HCT116 (cell line): Measurements from ENCODE around the gene RANBP1. TPM values are rescaled to one million over a fixed set of nuclear protein-coding genes. Genes with fewer than 3 reads are reported as not detected.

Experiments
- ATAC-seq: fragments of 200-7000 bp; cut with Tn5 transposase; 2 replicates; pipeline ENCODE4 v1.9.1; 2020; ENCODE audit warnings: mild to moderate bottlenecking, moderate library complexity
- BruUV-seq: library from RNA; stranded (reverse); fragments of 400-500 nt; replicated peaks from 2 replicates; lab custom pipeline; 2021; lab: Mats Ljungman, UMichigan
- CTCF ChIA-PET: fragments of 300-600 bp; sonication (Branson Sonifier 250); formaldehyde crosslinking; loops from one replicate; lab custom pipeline; 2021; ENCODE audit warnings: antibody characterized with exemption; lab: Charles Lee
- POLR2A ChIA-PET: fragments of 300-600, 350-600 bp; sonication (Branson Sonifier 250); formaldehyde crosslinking; loops from one replicate; lab custom pipeline; 2021; ENCODE audit warnings: antibody characterized with exemption; lab: Charles Lee
- RAD21 ChIA-PET, 2 experiments: fragments of 300-600 bp; sonication (Branson Sonifier 250); formaldehyde crosslinking; loops; one replicate each; lab custom pipeline; 2023; ENCODE audit warnings: low total read pairs in 2 of 2; ENCODE audit not compliant: uncharacterized antibody in 2 of 2, unreplicated experiment in 2 of 2, low non-redundant PET in 1 of 2; lab: Charles Lee
- DNase-seq: peaks from one replicate; pipeline ENCODE4 v3.0.0-alpha.2; 2010; ENCODE audit warnings: low read depth, low spot score
- H2AFZ ChIP-seq: fragments of 200-600 bp; shearing (Covaris generic), sonication (generic); 2 replicates; pipeline ENCODE4 v1.6.1; 2017; ENCODE audit warnings: low read depth, mixed run types, mixed read lengths, antibody characterized with exemption, low read length; ENCODE audit not compliant: poor library complexity, severe bottlenecking
- H3K27ac ChIP-seq: 2 replicates; pipeline ENCODE4 v1.5.1; 2012; ENCODE audit warnings: low read depth, low read length
- H3K27me3 ChIP-seq: fragments of 200-600 bp; sonication (generic); 2 replicates; pipeline ENCODE4 v1.6.1; 2016; ENCODE audit warnings: mixed run types, low read length, mixed read lengths; ENCODE audit not compliant: insufficient read depth
- H3K36me3 ChIP-seq, 2 experiments: fragments of 200-500 bp in 1 of 2; fragments of 200-600 bp in 1 of 2; sonication (Bioruptor generic) in 1 of 2; sonication (generic) in 1 of 2; 2 replicates each; pipeline versions ENCODE4 v1.5.1 to v1.6.1; 2014 to 2016; ENCODE audit warnings: low read length in 2 of 2, inconsistent platforms in 1 of 2, mixed read lengths in 1 of 2, mixed run types in 1 of 2; ENCODE audit not compliant: insufficient read depth in 2 of 2, control insufficient read depth in 1 of 2
- H3K4me1 ChIP-seq, 2 experiments: fragments of 200-600 bp in 1 of 2; sonication (generic) in 1 of 2; 2 replicates each; pipeline versions ENCODE4 v1.5.1 to v1.6.1; 2012 to 2017; ENCODE audit warnings: low read length in 2 of 2, inconsistent platforms in 1 of 2, mild to moderate bottlenecking in 1 of 2, mixed read lengths in 1 of 2, mixed run types in 1 of 2, moderate library complexity in 1 of 2; ENCODE audit not compliant: insufficient read depth in 2 of 2, control insufficient read depth in 1 of 2
- H3K4me2 ChIP-seq: fragments of 200-600 bp; sonication (generic); 2 replicates; pipeline ENCODE4 v1.6.1; 2017; ENCODE audit warnings: mixed run types, low read length, mixed read lengths
- H3K4me3 ChIP-seq, 2 experiments: fragments of 200-600 bp in 1 of 2; sonication (generic) in 1 of 2; replicated peaks in 1 of 2; 2 replicates each; pipeline ENCODE4 v1.5.1; 2011 to 2016; ENCODE audit warnings: low read length in 2 of 2, control low read depth in 1 of 2, low read depth in 1 of 2, mild to moderate bottlenecking in 1 of 2, mixed read lengths in 1 of 2, mixed run types in 1 of 2
- H3K79me2 ChIP-seq: fragments of 200-600 bp; sonication (generic); 2 replicates; pipeline ENCODE4 v1.6.1; 2017; ENCODE audit warnings: mild to moderate bottlenecking, mixed run types, low read length, moderate library complexity, mixed read lengths; ENCODE audit not compliant: insufficient read depth
- H3K9ac ChIP-seq: fragments of 200-600 bp; sonication (generic); 2 replicates; pipeline ENCODE4 v1.6.1; 2016; ENCODE audit warnings: low read length, mixed read lengths
- H3K9me2 ChIP-seq: fragments of 200-600 bp; sonication (generic), shearing (Covaris generic); 2 replicates; pipeline ENCODE4 v1.6.1; 2017; ENCODE audit warnings: mixed run types, mild to moderate bottlenecking, moderate library complexity; ENCODE audit not compliant: insufficient read depth
- H3K9me3 ChIP-seq, 2 experiments: fragments of 200-500 bp in 1 of 2; fragments of 200-600 bp in 1 of 2; sonication (Bioruptor generic) in 1 of 2; sonication (generic) in 1 of 2; 2 replicates each; pipeline ENCODE4 v1.6.1; 2014 to 2017; ENCODE audit warnings: low read length in 2 of 2, mixed read lengths in 2 of 2, inconsistent platforms in 1 of 2, low read depth in 1 of 2, mild to moderate bottlenecking in 1 of 2, mixed run types in 1 of 2, moderate library complexity in 1 of 2; ENCODE audit not compliant: control insufficient read depth in 1 of 2, insufficient read depth in 1 of 2
- H4K20me1 ChIP-seq: fragments of 200-600 bp; sonication (generic), shearing (Covaris generic); 2 replicates; pipeline ENCODE4 v1.6.1; 2017; ENCODE audit warnings: mixed run types, mild to moderate bottlenecking, moderate library complexity; ENCODE audit not compliant: insufficient read depth
- EGR1 ChIP-seq: IDR thresholded peaks from 2 replicates; pipeline ENCODE4 v1.6.1; 2012; ENCODE audit warnings: low read depth
- EZH2 ChIP-seq: fragments of 200-600 bp; sonication (generic); IDR thresholded peaks from 2 replicates; pipeline ENCODE4 v1.6.1; 2017; ENCODE audit warnings: antibody characterized with exemption, mixed run types
- MAX ChIP-seq: IDR thresholded peaks from 2 replicates; pipeline ENCODE4 v1.6.1; 2012
- POLR2A ChIP-seq: IDR thresholded peaks from 2 replicates; pipeline ENCODE4 v1.7.0; 2011; ENCODE audit warnings: borderline replicate concordance; ENCODE audit not compliant: insufficient read depth, insufficient read length; ENCODE audit errors: extremely low read depth
- POLR2AphosphoS5 ChIP-seq: IDR thresholded peaks from 2 replicates; pipeline ENCODE4 v1.6.1; 2011; ENCODE audit warnings: mild to moderate bottlenecking, low read depth, low read length, moderate library complexity
- ZBTB33 ChIP-seq: IDR thresholded peaks from 2 replicates; pipeline ENCODE4 v1.6.1; 2011; ENCODE audit warnings: mild to moderate bottlenecking, low read length, moderate library complexity; ENCODE audit not compliant: insufficient replicate concordance; ENCODE audit errors: extremely low read depth
- ZNF274 ChIP-seq: fragments of 200-500 bp; sonication (Bioruptor generic); IDR thresholded peaks from 2 replicates; pipeline ENCODE4 v1.6.1; 2014; ENCODE audit warnings: mild to moderate bottlenecking, low read depth, low read length, inconsistent platforms
- intact Hi-C: fragments of 100-400 bp; cut with micrococcal nuclease; formaldehyde crosslinking; loops from 2 replicates; pipeline ENCODE4 v1.10.0; 2022
- total RNA-seq: library from RNA; stranded (reverse); gene quantifications from one replicate; pipeline ENCODE4 v1.2.1, GENCODE V29; 2021; ENCODE audit not compliant: unreplicated experiment

Gene RANBP1
- total RNA-seq, 1 experiment from 2014 or later: 351 TPM

DNA sequence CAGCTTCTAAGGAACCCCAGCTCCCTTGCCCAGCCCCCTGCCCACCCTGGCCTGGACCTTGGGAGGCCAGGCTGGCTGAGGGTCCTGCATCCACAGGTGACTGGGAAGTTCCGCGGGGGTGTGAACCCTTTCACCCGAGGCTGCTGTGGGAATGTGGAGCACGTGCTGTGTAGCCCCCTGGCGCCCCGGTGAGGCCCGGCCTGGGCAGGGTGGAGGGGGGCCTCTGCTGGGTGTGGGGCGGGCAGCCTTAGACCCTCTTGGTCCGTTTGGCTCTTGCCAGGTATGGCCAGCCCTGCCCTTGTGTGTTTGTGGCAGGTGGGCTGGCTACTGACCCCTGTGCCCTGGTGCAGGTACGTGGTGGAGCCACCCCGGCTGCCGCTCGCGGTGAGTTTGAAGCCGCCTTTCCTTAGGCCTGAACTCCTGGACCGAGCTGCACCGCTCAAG is 24.6 kb downstream of the RANBP1 start:
- ChIA-PET POLR2A (no interaction called here), CTCF (no interaction called here)
- H3K9me3 ChIP-seq: no peaks in the 10 kb centered on the region
- intact Hi-C loops: no loop called here
- H3K79me2 ChIP-seq: peaks cover 44% of the 10 kb centered on the region
- H3K9ac ChIP-seq: no peak overlapping the region
- ATAC-seq: no peak
- H3K36me3 ChIP-seq: peaks cover 5 to 12% of the 10 kb centered on the region in 2 experiments; a peak in 2 of 4 replicates
- no TSS peak for BruUV-seq
- H3K4me1 ChIP-seq: peaks cover 4 to 12% of the 10 kb centered on the region in 2 experiments; a peak in 2 of 4 replicates
- H2AFZ ChIP-seq: no peak overlapping the region
- no peak overlapping the region for H3K4me2 ChIP-seq
- TF ChIP-seq EGR1: no peak
- TF ChIP-seq MAX: no peak
- no peak for TF ChIP-seq ZNF274
- no peak for TF ChIP-seq ZBTB33
- TF ChIP-seq POLR2AphosphoS5: no peak
- no peak for TF ChIP-seq POLR2A
- TF ChIP-seq EZH2: no peak
- TF ChIP-seq, all 23 proteins: peak for 0
- no peak overlapping the region for H3K27ac ChIP-seq
- no peak for DNase-seq
- H3K9me2 ChIP-seq: no peaks in the 10 kb centered on the region
- RAD21 ChIA-PET: no interaction called here
- H3K4me3 ChIP-seq: no peak overlapping the region
- H4K20me1 ChIP-seq: no peaks in the 10 kb centered on the region
- H3K27me3 ChIP-seq: no peaks in the 10 kb centered on the region
